Loucy (cell line): Measurements from ENCODE around the gene ZNF490.

Source experiments
- H2AFZ ChIP-seq: fragments of 200-600 bp; sonication (generic); 2 replicates; pipeline ENCODE4 v1.6.0; 2016; ENCODE audit warnings: antibody characterized with exemption, mild to moderate bottlenecking, low read length, moderate library complexity
- H3F3A ChIP-seq: fragments of 200-600 bp; 2 replicates; pipeline ENCODE4 v1.6.0; 2016; ENCODE audit warnings: antibody characterized with exemption, low read depth, mild to moderate bottlenecking
- H3K27me3 ChIP-seq: fragments of 200-600 bp; sonication (generic); 2 replicates; pipeline ENCODE4 v1.6.1; 2014; ENCODE audit warnings: low read length, mild to moderate bottlenecking; ENCODE audit not compliant: insufficient read depth, poor library complexity, severe bottlenecking
- H3K36me3 ChIP-seq: fragments of 200-600 bp; sonication (generic); 2 replicates; pipeline ENCODE4 v1.6.1; 2016; ENCODE audit warnings: low read length; ENCODE audit not compliant: insufficient read depth
- H3K4me1 ChIP-seq: fragments of 200-600 bp; sonication (generic); 2 replicates; pipeline ENCODE4 v1.5.1; 2014; ENCODE audit warnings: low read length, mild to moderate bottlenecking; ENCODE audit not compliant: insufficient read depth, poor library complexity, severe bottlenecking
- H3K4me2 ChIP-seq: fragments of 200-600 bp; sonication (generic); 2 replicates; pipeline ENCODE4 v1.6.0; 2014; ENCODE audit warnings: antibody characterized with exemption, low read length, low read depth, mild to moderate bottlenecking; ENCODE audit not compliant: poor library complexity, severe bottlenecking
- H3K4me3 ChIP-seq: fragments of 200-600 bp; sonication (generic); 2 replicates; pipeline ENCODE4 v1.5.1; 2014; ENCODE audit warnings: low read length, mild to moderate bottlenecking, mixed read lengths; ENCODE audit not compliant: poor library complexity, severe bottlenecking
- H3K79me2 ChIP-seq: fragments of 200-600 bp; sonication (generic); 2 replicates; pipeline ENCODE4 v1.6.1; 2014; ENCODE audit warnings: low read length; ENCODE audit not compliant: insufficient read depth
- H3K9ac ChIP-seq: fragments of 200-600 bp; sonication (generic); 2 replicates; pipeline ENCODE4 v1.6.0; 2014; ENCODE audit warnings: mild to moderate bottlenecking, low read depth, low read length, moderate library complexity; ENCODE audit not compliant: poor library complexity, severe bottlenecking
- H3K9me2 ChIP-seq: fragments of 200-600 bp; sonication (generic); replicated peaks from 2 replicates; pipeline ENCODE4 v1.6.1; 2016; ENCODE audit warnings: low read depth, low read length, mixed read lengths
- H3K9me3 ChIP-seq: fragments of 200-600 bp; sonication (generic); 2 replicates; pipeline ENCODE4 v1.6.1; 2014; ENCODE audit warnings: mild to moderate bottlenecking, antibody characterized with exemption, low read length, low read depth; ENCODE audit not compliant: insufficient read depth
- H4K20me1 ChIP-seq: fragments of 200-600 bp; sonication (generic); 2 replicates; pipeline ENCODE4 v1.6.0; 2014; ENCODE audit warnings: antibody characterized with exemption, low read length, mild to moderate bottlenecking; ENCODE audit not compliant: insufficient read depth, poor library complexity, severe bottlenecking
- CTCF ChIP-seq: fragments of 200-600 bp; sonication (generic); conservative IDR thresholded peaks from 2 replicates; pipeline ENCODE4 v1.5.1; 2014; ENCODE audit warnings: mild to moderate bottlenecking, antibody characterized with exemption, low read length
- EZH2phosphoT487 ChIP-seq: fragments of 200-600 bp; IDR thresholded peaks from 2 replicates; pipeline ENCODE4 v1.6.1; 2018; ENCODE audit warnings: antibody characterized with exemption, mild to moderate bottlenecking, moderate library complexity, borderline replicate concordance

Gene ZNF490

DNA sequence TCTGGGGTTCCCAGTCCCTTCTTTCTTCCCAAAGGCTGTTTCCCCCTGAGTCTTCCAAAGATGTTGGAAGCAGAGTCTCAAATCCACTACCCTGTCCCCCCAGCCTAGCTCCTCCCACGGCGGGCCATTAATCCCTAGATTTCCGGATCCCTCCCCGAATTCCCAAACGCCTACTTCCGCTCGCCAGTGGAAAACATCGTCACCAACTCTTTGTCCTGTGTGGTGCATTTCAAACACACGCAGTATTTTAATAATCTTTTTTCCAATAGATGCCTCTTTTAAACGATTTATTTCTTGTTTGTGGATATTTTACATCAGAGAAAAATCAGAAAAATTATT is 717 bp upstream of the ZNF490 start:
- peaks cover 71% of the 10 kb centered on the region for H3K79me2 ChIP-seq

GRCh38 chr19:12607631-12608030 is 3.0 kb downstream of the ZNF490 start:
- H3K36me3 ChIP-seq, result no peaks in the 10 kb centered on the region
- H2AFZ ChIP-seq, result no peak overlapping the region
- H3K4me1 ChIP-seq, result peaks cover 25% of the 10 kb centered on the region
- no peaks in the 10 kb centered on the region for H3F3A ChIP-seq
- no peak overlapping the region for H3K4me2 ChIP-seq
- TF ChIP-seq CTCF (no peak), EZH2phosphoT487 (no peak)
- peaks cover 44% of the 10 kb centered on the region for H3K79me2 ChIP-seq
- no peak overlapping the region for H3K4me3 ChIP-seq
- no peaks in the 10 kb centered on the region for H3K9me2 ChIP-seq
- H3K9me3 ChIP-seq, result no peaks in the 10 kb centered on the region
- peaks cover 18% of the 10 kb centered on the region for H4K20me1 ChIP-seq
- H3K27me3 ChIP-seq, result no peaks in the 10 kb centered on the region
- H3K9ac ChIP-seq, result no peak overlapping the region

More for the DNA sequence above, 717 bp upstream of the ZNF490 start:
- Histone ChIP-seq H3K27me3 (no peaks in the 10 kb centered on the region), H2AFZ (peak overlapping the region; percentile 88), H3K4me3 (peak overlapping the region; percentile 90), H3K9me3 (no peaks in the 10 kb centered on the region), H3F3A (no peaks in the 10 kb centered on the region), H3K4me1 (peaks cover 43% of the 10 kb centered on the region), H3K36me3 (no peaks in the 10 kb centered on the region), H3K9ac (peak overlapping the region; percentile 77), H3K9me2 (no peaks in the 10 kb centered on the region), H4K20me1 (peaks cover 44% of the 10 kb centered on the region), H3K4me2 (peak overlapping the region; percentile 99)
- TF ChIP-seq CTCF (no peak), EZH2phosphoT487 (no peak)

DNA sequence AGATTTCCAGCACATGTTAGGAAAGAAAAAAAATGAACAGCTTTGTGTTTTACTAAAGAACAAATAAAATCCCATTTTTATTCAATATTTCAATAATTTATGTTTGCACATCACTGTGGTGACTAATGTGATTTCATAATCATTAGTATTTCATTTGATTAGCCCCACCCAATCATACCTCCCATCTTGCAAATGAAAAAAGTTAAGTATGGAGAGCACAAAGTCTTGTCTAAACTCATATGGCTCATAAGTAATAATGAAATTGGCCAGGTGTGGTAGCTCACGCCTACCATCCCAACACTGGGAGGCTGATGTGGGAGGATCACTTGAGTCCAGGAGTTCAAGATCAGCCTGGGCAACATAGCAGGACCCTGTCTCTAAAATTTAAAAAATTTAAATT is 3.8 kb downstream of the ZNF490 start:
- no peaks in the 10 kb centered on the region for H3K27me3 ChIP-seq
- no peaks in the 10 kb centered on the region for H3K9me3 ChIP-seq
- no peak overlapping the region for H3K4me3 ChIP-seq
- H3K79me2 ChIP-seq, result peaks cover 40% of the 10 kb centered on the region
- H3K4me2 ChIP-seq, result no peak overlapping the region
- peaks cover 21% of the 10 kb centered on the region for H3K4me1 ChIP-seq
- no peaks in the 10 kb centered on the region for H3K9me2 ChIP-seq
- H3K36me3 ChIP-seq, result no peaks in the 10 kb centered on the region
- TF ChIP-seq EZH2phosphoT487, result no peak
- no peak for TF ChIP-seq CTCF
- no peak overlapping the region for H3K9ac ChIP-seq
- H4K20me1 ChIP-seq, result peaks cover 10% of the 10 kb centered on the region
- no peaks in the 10 kb centered on the region for H3F3A ChIP-seq
- H2AFZ ChIP-seq, result no peak overlapping the region
